Activated naive CD4-positive, alpha-beta T cell treated with anti-CD3 and anti-CD28 coated beads for 36 hours (primary cell): ENCODE data around the gene MAN1A1. TPM values are rescaled to one million over a fixed set of nuclear protein-coding genes. Genes with fewer than 3 reads are reported as not detected.

Experiments
- CTCF ChIA-PET: fragments of 350-600 bp; sonication (Branson Sonifier 250); formaldehyde crosslinking; loops from one replicate; lab custom pipeline; 2021; ENCODE audit warnings: antibody characterized with exemption; lab: Charles Lee
- DNase-seq: peaks from one replicate; pipeline ENCODE4 v3.0.0-alpha.2; 2020
- H3K27ac Mint-ChIP-seq: one replicate; pipeline ENCODE4 v1.8.0; 2021; ENCODE audit warnings: mild to moderate bottlenecking, mixed read lengths
- H3K27me3 Mint-ChIP-seq: one replicate; pipeline ENCODE4 v1.8.0; 2021; ENCODE audit warnings: low read depth, mixed read lengths
- H3K36me3 Mint-ChIP-seq: one replicate; pipeline ENCODE4 v1.8.0; 2021; ENCODE audit warnings: low read depth, mixed read lengths
- H3K4me1 Mint-ChIP-seq: one replicate; pipeline ENCODE4 v1.8.0; 2021; ENCODE audit warnings: low read depth, mixed read lengths
- H3K4me3 Mint-ChIP-seq: one replicate; pipeline ENCODE4 v1.8.0; 2021; ENCODE audit warnings: mild to moderate bottlenecking, moderate library complexity, mixed read lengths
- H3K9me3 Mint-ChIP-seq: one replicate; pipeline ENCODE4 v1.8.0; 2021; ENCODE audit warnings: mixed read lengths
- intact Hi-C: fragments of 100-400 bp; cut with micrococcal nuclease; formaldehyde crosslinking; loops from one replicate; pipeline ENCODE4 v1.15.1; 2023
- total RNA-seq, 2 experiments: library from RNA; stranded (reverse); gene quantifications; one replicate each; pipeline ENCODE4 v1.2.3, GENCODE V29; 2021

Gene MAN1A1
- total RNA-seq, 2 experiments from 2014 or later, result 14.8 to 15.1 TPM

- CTCF ChIA-PET, result interaction anchor here (0.7 kb wide), 2 partner anchors 9 to 23 kb away, joined by 3 to 4 read pairs; no protein-coding TSS in a partner anchor
- intact Hi-C loops, result no loop called here
- Mint-ChIP-seq H3K4me3 (no peak overlapping the region), H3K36me3 (peaks cover under 1% of the 10 kb centered on the region), H3K27me3 (no peaks in the 10 kb centered on the region), H3K4me1 (peaks cover 19% of the 10 kb centered on the region), H3K9me3 (no peaks in the 10 kb centered on the region), H3K27ac (no peak overlapping the region)
- DNase-seq, result no peak
Measured at GRCh38 chr6:119256392-119256791, 93.2 kb downstream of the MAN1A1 start.

DNA sequence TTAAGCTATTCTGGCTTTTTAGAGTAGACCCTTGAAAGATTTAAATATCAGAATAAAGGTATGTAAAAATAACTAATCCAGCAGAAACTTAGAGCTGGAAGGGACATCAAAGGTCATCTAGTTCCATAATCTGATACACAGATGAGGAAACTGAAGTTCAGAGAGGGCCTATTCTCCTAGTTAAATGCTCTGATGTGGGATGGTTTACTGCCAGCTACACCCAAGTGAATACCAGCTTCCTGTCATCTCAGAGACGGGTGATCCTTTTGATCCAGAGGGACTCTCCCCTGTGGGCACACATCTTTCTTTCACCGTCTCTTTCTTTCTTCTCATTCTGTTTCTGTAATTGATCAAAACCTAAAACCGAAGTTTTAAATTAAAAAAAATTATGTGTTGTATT lies 94.1 kb downstream of the MAN1A1 start:
- intact Hi-C loops, result loop anchor here (1.0 kb wide), 1 partner anchor 59 kb away; no protein-coding TSS in a partner anchor
- CTCF ChIA-PET, result interaction anchor here (0.6 to 0.7 kb wide), 2 partner anchors 22 to 82 kb away, joined by 4 to 6 read pairs; no protein-coding TSS in a partner anchor
- Mint-ChIP-seq H3K27me3 (no peaks in the 10 kb centered on the region), H3K27ac (no peak overlapping the region), H3K4me1 (peaks cover 18% of the 10 kb centered on the region), H3K9me3 (no peaks in the 10 kb centered on the region), H3K36me3 (no peaks in the 10 kb centered on the region), H3K4me3 (no peak overlapping the region)
- DNase-seq, result peak; percentile 37

- Mint-ChIP-seq H3K27ac (no peak overlapping the region), H3K36me3 (peaks cover 4% of the 10 kb centered on the region), H3K9me3 (no peaks in the 10 kb centered on the region), H3K27me3 (no peaks in the 10 kb centered on the region), H3K4me3 (no peak overlapping the region), H3K4me1 (peaks cover 2% of the 10 kb centered on the region)
- CTCF ChIA-PET, result interaction anchor here (0.7 kb wide), 1 partner anchor 9 kb away, joined by 3 read pairs; no protein-coding TSS in a partner anchor
- no peak for DNase-seq
- intact Hi-C loops, result no loop called here
Measured at GRCh38 chr6:119250036-119250435, 99.5 kb downstream of the MAN1A1 start.

GRCh38 chr6:119249319-119249718 lies 100.2 kb downstream of the MAN1A1 start:
- Mint-ChIP-seq H3K27ac (no peak overlapping the region), H3K36me3 (peaks cover 4% of the 10 kb centered on the region), H3K27me3 (no peaks in the 10 kb centered on the region), H3K9me3 (no peaks in the 10 kb centered on the region), H3K4me3 (no peak overlapping the region), H3K4me1 (no peaks in the 10 kb centered on the region)
- DNase-seq, result no peak
- CTCF ChIA-PET, result interaction anchor here (0.7 kb wide), 2 partner anchors 10 to 38 kb away, joined by 3 read pairs; no protein-coding TSS in a partner anchor
- intact Hi-C loops, result no loop called here

- H3K27me3 Mint-ChIP-seq, result no peaks in the 10 kb centered on the region
- H3K4me3 Mint-ChIP-seq, result no peak overlapping the region
- no peak for DNase-seq
- H3K4me1 Mint-ChIP-seq, result no peaks in the 10 kb centered on the region
- CTCF ChIA-PET, result no interaction called here
- H3K27ac Mint-ChIP-seq, result no peak overlapping the region
- H3K9me3 Mint-ChIP-seq, result no peaks in the 10 kb centered on the region
- intact Hi-C loops, result no loop called here
- peaks cover 4% of the 10 kb centered on the region for H3K36me3 Mint-ChIP-seq
Measured at GRCh38 chr6:119247504-119247903, 102.1 kb downstream of the MAN1A1 start.

- CTCF ChIA-PET, result no interaction called here
Measured at GRCh38 chr6:119243657-119244056, 105.9 kb downstream of the MAN1A1 start.

DNA sequence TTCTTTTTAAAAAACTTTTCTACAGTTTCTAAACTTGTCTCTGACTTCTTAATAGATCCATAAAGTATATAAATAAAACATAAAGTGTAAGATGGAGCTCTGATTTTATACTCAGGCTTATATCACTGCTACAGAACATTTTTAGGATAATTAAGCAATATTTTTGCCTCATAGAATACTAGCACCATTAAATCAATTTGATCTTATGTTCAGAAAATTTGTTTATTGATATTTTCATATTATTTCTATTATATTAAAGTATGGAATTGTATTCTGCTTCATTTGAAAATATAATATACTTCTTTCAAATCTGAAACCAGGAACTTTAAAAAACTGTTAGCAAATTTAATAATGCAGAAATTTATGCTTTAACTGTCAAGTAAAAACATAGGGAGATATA lies 106.5 kb downstream of the MAN1A1 start:
- no peaks in the 10 kb centered on the region for H3K4me1 Mint-ChIP-seq
- no peaks in the 10 kb centered on the region for H3K27me3 Mint-ChIP-seq
- H3K27ac Mint-ChIP-seq, result no peak overlapping the region
- DNase-seq, result no peak
- H3K36me3 Mint-ChIP-seq, result peaks cover 4% of the 10 kb centered on the region
- intact Hi-C loops, result no loop called here
- CTCF ChIA-PET, result no interaction called here
- H3K9me3 Mint-ChIP-seq, result no peaks in the 10 kb centered on the region
- no peak overlapping the region for H3K4me3 Mint-ChIP-seq

More at GRCh38 chr6:119243657-119244056, 105.9 kb downstream of the MAN1A1 start:
- intact Hi-C loops, result no loop called here
- Mint-ChIP-seq H3K4me3 (no peak overlapping the region), H3K4me1 (no peaks in the 10 kb centered on the region), H3K9me3 (no peaks in the 10 kb centered on the region), H3K36me3 (peaks cover 4% of the 10 kb centered on the region), H3K27ac (no peak overlapping the region), H3K27me3 (no peaks in the 10 kb centered on the region)
- no peak for DNase-seq

DNA sequence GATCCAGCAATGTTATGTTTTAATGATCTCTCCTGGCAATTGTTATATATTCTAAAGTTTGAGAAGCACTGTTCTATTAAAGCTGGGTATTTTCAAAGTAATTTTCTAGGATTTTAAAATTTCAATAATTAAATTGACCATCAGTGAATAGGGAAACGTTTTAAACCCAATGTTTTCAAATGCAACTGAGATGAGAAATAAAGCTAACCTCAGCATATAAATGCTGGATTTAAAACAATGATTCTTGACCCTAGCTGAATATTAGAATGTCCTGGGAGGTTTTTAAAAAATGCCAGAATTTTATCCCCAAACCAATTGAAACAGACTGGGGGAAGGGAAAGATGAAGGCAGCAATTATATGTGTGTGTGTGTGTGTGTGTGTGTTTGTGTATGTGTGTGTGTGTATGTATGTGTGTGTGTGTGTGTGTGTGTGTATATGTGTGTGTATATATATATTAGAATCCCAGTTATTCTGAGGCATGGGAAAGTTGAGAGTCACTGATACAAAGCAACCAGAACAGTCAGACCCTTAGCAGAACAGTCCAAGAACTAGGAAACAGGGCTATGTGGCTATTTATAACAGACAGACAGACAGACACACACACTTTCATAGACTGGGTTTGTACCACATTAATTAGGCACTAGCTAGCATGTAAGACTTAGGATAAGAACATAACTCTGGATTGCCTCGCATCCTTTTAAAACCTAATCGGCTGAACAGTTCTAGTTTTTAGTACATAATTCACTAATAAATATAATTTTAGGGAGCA lies 107.8 kb downstream of the MAN1A1 start:
- Mint-ChIP-seq H3K36me3 (peaks cover 2% of the 10 kb centered on the region), H3K9me3 (no peaks in the 10 kb centered on the region), H3K27ac (no peak overlapping the region), H3K4me3 (no peak overlapping the region), H3K27me3 (no peaks in the 10 kb centered on the region), H3K4me1 (no peaks in the 10 kb centered on the region)
- intact Hi-C loops, result no loop called here
- CTCF ChIA-PET, result interaction anchor here (0.9 kb wide), 1 partner anchor 112 kb away, joined by 3 read pairs; no protein-coding TSS in a partner anchor
- no peak for DNase-seq

- DNase-seq, result no peak
- Mint-ChIP-seq H3K36me3 (peaks cover 4% of the 10 kb centered on the region), H3K27me3 (no peaks in the 10 kb centered on the region), H3K27ac (no peak overlapping the region), H3K9me3 (no peaks in the 10 kb centered on the region), H3K4me3 (no peak overlapping the region), H3K4me1 (no peaks in the 10 kb centered on the region)
- CTCF ChIA-PET, result no interaction called here
- intact Hi-C loops, result no loop called here
Measured at GRCh38 chr6:119241111-119241465, 108.5 kb downstream of the MAN1A1 start.

GRCh38 chr6:119240257-119241110 lies 109.1 kb downstream of the MAN1A1 start:
- H3K27me3 Mint-ChIP-seq, result no peaks in the 10 kb centered on the region
- DNase-seq, result no peak
- CTCF ChIA-PET, result no interaction called here
- no peaks in the 10 kb centered on the region for H3K9me3 Mint-ChIP-seq
- intact Hi-C loops, result no loop called here
- no peaks in the 10 kb centered on the region for H3K4me1 Mint-ChIP-seq
- H3K27ac Mint-ChIP-seq, result no peak overlapping the region
- no peak overlapping the region for H3K4me3 Mint-ChIP-seq
- H3K36me3 Mint-ChIP-seq, result peaks cover 5% of the 10 kb centered on the region

GRCh38 chr6:119237177-119237715 lies 112.3 kb downstream of the MAN1A1 start:
- Mint-ChIP-seq H3K27me3 (no peaks in the 10 kb centered on the region), H3K4me3 (no peak overlapping the region), H3K9me3 (no peaks in the 10 kb centered on the region), H3K36me3 (peaks cover 5% of the 10 kb centered on the region), H3K27ac (no peak overlapping the region), H3K4me1 (peaks cover 3% of the 10 kb centered on the region)
- intact Hi-C loops, result no loop called here
- CTCF ChIA-PET, result no interaction called here
- no peak for DNase-seq

DNA sequence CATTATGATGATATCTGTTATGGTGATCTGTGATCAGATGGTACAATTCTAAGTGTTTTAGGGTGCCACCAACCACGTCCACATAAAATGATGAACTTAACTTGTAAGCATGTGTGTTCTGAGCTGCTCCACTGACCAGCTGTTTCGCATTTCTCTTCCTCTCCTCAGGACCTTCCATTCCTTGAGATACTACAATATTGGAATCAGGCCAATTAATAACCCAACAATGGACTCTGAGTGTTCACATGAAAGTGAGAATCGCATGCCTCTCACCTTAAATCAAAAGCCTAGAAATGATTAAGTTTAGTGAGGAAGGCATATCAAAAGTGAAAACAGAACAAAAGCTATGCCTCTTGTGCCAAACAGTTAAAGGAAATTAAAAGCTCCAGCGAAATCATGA lies 114.6 kb downstream of the MAN1A1 start:
- intact Hi-C loops, result no loop called here
- no peaks in the 10 kb centered on the region for H3K27me3 Mint-ChIP-seq
- no peak overlapping the region for H3K4me3 Mint-ChIP-seq
- CTCF ChIA-PET, result no interaction called here
- H3K27ac Mint-ChIP-seq, result no peak overlapping the region
- DNase-seq, result no peak
- no peaks in the 10 kb centered on the region for H3K9me3 Mint-ChIP-seq
- H3K4me1 Mint-ChIP-seq, result peaks cover 3% of the 10 kb centered on the region
- peaks cover 7% of the 10 kb centered on the region for H3K36me3 Mint-ChIP-seq
